Measurements from ENCODE around the gene ABCD1. TPM values are rescaled to one million over a fixed set of nuclear protein-coding genes. Genes with fewer than 3 reads are reported as not detected.

The ABCD1 gene
- total and polyA plus RNA-seq, 10 of the 15 experiments (the other 5 are each of a cell fraction or from before 2014, with no cell fraction given), result 0.13 to 6.5 (median 1.4) TPM

- no peak for TF ChIP-seq POLR2AphosphoS2 (IDR thresholded peaks at IDR 0.05; ENCODE audit: low read depth, low read length)
- no peak for TF ChIP-seq ZNF592 (IDR thresholded peaks at IDR 0.05)
- TF ChIP-seq RB1 (IDR thresholded peaks at IDR 0.05; ENCODE audit: borderline replicate concordance), result no peak
These were observed 1.8 kb downstream of the ABCD1 start (continued) for GRCh38 chrX:153726286-153727122.

DNA sequence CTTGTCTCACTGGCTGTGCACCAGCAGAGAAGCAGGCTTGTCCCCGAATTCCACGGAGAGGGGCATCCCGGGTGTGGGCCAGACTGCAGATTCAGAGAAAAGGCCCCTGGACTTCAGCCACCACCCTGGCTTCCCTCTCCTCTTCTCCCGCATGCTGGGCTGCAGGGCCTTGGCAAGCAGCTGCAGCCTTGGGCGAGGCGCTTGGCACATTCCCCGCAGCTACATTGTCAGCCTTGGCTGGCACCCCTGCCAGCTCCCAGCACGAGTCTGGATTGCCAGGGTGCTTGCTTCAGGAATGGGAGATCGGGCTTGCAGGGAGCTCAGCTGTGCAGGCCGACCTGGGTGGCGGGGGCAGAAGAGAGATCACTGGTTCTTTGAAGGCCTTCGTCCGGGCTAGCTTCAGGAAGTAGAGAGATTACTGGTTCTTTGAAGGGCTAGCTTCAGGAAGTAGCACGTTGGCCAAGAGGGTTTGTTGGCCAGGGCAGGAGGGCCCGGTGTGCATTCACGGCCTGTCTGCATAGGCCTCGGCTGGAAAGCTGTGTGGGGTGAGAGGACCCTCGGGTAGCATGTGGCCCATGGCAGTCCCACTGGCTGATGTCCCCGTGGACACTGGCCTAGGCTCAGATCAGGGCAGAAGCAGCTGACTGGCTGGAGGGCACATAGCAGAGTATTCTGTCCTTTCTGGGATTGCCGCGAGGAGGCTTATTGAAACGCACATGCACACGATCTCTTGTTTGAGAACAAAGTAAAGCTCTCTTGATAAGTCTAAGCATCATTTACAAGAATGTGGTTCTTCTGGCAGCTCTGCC is 2.7 kb downstream of the ABCD1 start:
- BruUV-seq (replicated peaks), result no TSS peak
- Histone ChIP-seq H3K27ac (ENCODE audit: control insufficient read depth, insufficient read depth) (peak overlapping the region; percentile 28), H3K79me2 (ENCODE audit: control insufficient read depth, insufficient read depth, low read length) (peaks cover 13% of the 10 kb centered on the region), H3K4me3 (no peak overlapping the region), H3K4me2 (ENCODE audit: control insufficient read depth, insufficient read depth) (peak overlapping the region; percentile 52; the same call in 1 of the 2 replicates), H3K9me3 (replicated peaks; ENCODE audit: control insufficient read depth, insufficient read depth, low read length) (peaks cover 2% of the 10 kb centered on the region; the same call in 1 of the 3 replicates), H2AFZ (ENCODE audit: control insufficient read depth, low read depth, low read length) (peak overlapping the region; percentile 62), H3K4me1 (ENCODE audit: control insufficient read depth, insufficient read depth, low read length) (peaks cover 30% of the 10 kb centered on the region), H3K27me3 (replicated peaks in 1 of 2; ENCODE audit: control insufficient read depth in 2 of 2, insufficient read depth in 2 of 2, low read length in 1 of 2) (no peaks in the 10 kb centered on the region), H4K20me1 (ENCODE audit: control insufficient read depth, insufficient read depth) (no peaks in the 10 kb centered on the region), H3K9ac (ENCODE audit: control insufficient read depth, insufficient read depth, low read length) (peak overlapping the region; percentile 38; the same call in 1 of the 2 replicates), H3K36me3 (ENCODE audit: control insufficient read depth in 2 of 2, insufficient read depth in 2 of 2, low read length in 1 of 2) (no peaks in the 10 kb centered on the region)
- 58% methylated on average over 19 of the region's 23 CpGs for WGBS (ENCODE audit: insufficient coverage, insufficient replicate concordance, low lambda C conversion rate, missing lambda C conversion rate)
- DNase-seq (ENCODE audit: low read depth, low spot score), result no peak
- in situ Hi-C loops (cut with MboI) (no loop called here), intact Hi-C loops (cut with micrococcal nuclease; ENCODE audit: unreplicated experiment) (no loop called here)
- ChIA-PET POLR2A (interaction anchor here (1.1 to 1.3 kb wide), 2 partner anchors 198 to 200 kb away, joined by 4 to 6 read pairs; partner anchors contain the start of gene ARHGAP4), CTCF (interaction anchor here (1.2 to 1.4 kb wide), 2 partner anchors 9 to 60 kb away, joined by 4 to 5 read pairs; no protein-coding TSS in a partner anchor), RAD21 (ENCODE audit: unreplicated experiment) (interaction anchor here (1.4 kb wide), 1 partner anchor 8 kb away, joined by 3 read pairs; no protein-coding TSS in a partner anchor), SMC1A (ENCODE audit: uncharacterized antibody, unreplicated experiment) (no interaction called here)
- FAIRE-seq, result no peak
- ATAC-seq, result no peak
- no peak for TF ChIP-seq MEF2A (IDR thresholded peaks at IDR 0.05; ENCODE audit: insufficient read depth, low read depth, low read length)
- TF ChIP-seq POU2F2 (IDR thresholded peaks at IDR 0.05; ENCODE audit: borderline replicate concordance, low read depth, low read length), result no peak
- no peak for TF ChIP-seq PML (IDR thresholded peaks at IDR 0.05; ENCODE audit: low read length)
- peak; percentile 61 for TF ChIP-seq MLLT1 (IDR thresholded peaks at IDR 0.05)
- no peak for TF ChIP-seq ZBTB33 (IDR thresholded peaks at IDR 0.05)
- TF ChIP-seq NR2C1 (IDR thresholded peaks at IDR 0.05), result no peak
- TF ChIP-seq, protein P1, sequence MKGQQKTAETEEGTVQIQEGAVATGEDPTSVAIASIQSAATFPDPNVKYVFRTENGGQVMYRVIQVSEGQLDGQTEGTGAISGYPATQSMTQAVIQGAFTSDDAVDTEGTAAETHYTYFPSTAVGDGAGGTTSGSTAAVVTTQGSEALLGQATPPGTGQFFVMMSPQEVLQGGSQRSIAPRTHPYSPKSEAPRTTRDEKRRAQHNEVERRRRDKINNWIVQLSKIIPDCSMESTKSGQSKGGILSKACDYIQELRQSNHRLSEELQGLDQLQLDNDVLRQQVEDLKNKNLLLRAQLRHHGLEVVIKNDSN (IDR thresholded peaks at IDR 0.05; ENCODE audit: borderline replicate concordance, extremely low read length, insufficient read depth, low read depth, low read length), result no peak
